K562 (cell line): ENCODE measurements around the gene RTL5. TPM values are rescaled to one million over a fixed set of nuclear protein-coding genes. Genes with fewer than 3 reads are reported as not detected.
A peak's percentile ranks its signal among the peaks of the same experiment; 100 is the strongest.

Experiments
- ATAC-seq: fragments of 200-7000 bp; cut with Tn5 transposase; 3 replicates; pipeline ENCODE4 v1.9.1; 2020; ENCODE audit warnings: moderate library complexity
- BruUV-seq: library from RNA; stranded (reverse); fragments of 400-500 nt; replicated peaks from 2 replicates; lab custom pipeline; 2021; lab: Mats Ljungman, UMichigan
- CTCF ChIA-PET: fragments of 300-600 bp; formaldehyde crosslinking; extraction: SDS; loops from one replicate; lab custom pipeline; 2021; ENCODE audit warnings: low intra/inter-chr PET ratio; lab: Yijun Ruan, JAX
- POLR2A ChIA-PET: fragments of 300-600, 350-650 bp; sonication (Branson Sonifier 250); formaldehyde crosslinking; extraction: SDS; loops from one replicate; lab custom pipeline; 2021; ENCODE audit warnings: antibody characterized with exemption, inconsistent platforms; lab: Yijun Ruan, JAX
- DNase-seq, 4 experiments: peaks; one replicate each; pipeline versions ENCODE4 v3.0.0 to v3.0.0-alpha.2; 2011 to 2018; ENCODE audit warnings: low spot score in 3 of 4, mixed read lengths in 3 of 4; ENCODE audit errors: extremely low read depth in 1 of 4
- FAIRE-seq: peaks from 2 replicates; lab custom pipeline; 2011; peaks lifted over from hg19 to GRCh38; lab: Jason Lieb, UNC
- H2AFZ ChIP-seq: 2 replicates; pipeline ENCODE4 v1.6.0; 2011; ENCODE audit warnings: low read depth, low read length, control low read depth, inconsistent platforms
- H3K27ac ChIP-seq: fragments of 200-600 bp; 3 replicates; pipeline ENCODE4 v1.8.0; 2011; ENCODE audit warnings: low read depth, mild to moderate bottlenecking, control low read depth, inconsistent platforms, low read length, moderate library complexity, mixed read lengths; ENCODE audit errors: extremely low read depth
- H3K27me3 ChIP-seq, 2 experiments: fragments of 300-600 bp in 1 of 2; 2 replicates in 1 of 2; 3 replicates in 1 of 2; pipeline versions ENCODE4 v1.6.0 to v1.8.0; 2011; ENCODE audit warnings: inconsistent platforms in 2 of 2, low read length in 2 of 2, mild to moderate bottlenecking in 1 of 2, mixed read lengths in 1 of 2, moderate library complexity in 1 of 2; ENCODE audit not compliant: control insufficient read depth in 2 of 2, insufficient read depth in 2 of 2
- H3K36me3 ChIP-seq: fragments of 300-600 bp; 3 replicates; pipeline ENCODE4 v1.8.0; 2011; ENCODE audit warnings: mild to moderate bottlenecking, low read length, inconsistent platforms; ENCODE audit not compliant: control insufficient read depth, insufficient read depth
- H3K4me1 ChIP-seq, 2 experiments: fragments of 200-600 bp in 1 of 2; replicated peaks in 1 of 2; 2 replicates in 1 of 2; 3 replicates in 1 of 2; pipeline versions ENCODE4 v1.5.1 to v1.8.0; 2011; ENCODE audit warnings: inconsistent platforms in 2 of 2, low read length in 2 of 2, mild to moderate bottlenecking in 1 of 2, mixed read lengths in 1 of 2, moderate library complexity in 1 of 2; ENCODE audit not compliant: control insufficient read depth in 2 of 2, insufficient read depth in 2 of 2
- H3K4me2 ChIP-seq: 2 replicates; pipeline ENCODE4 v1.6.1; 2011; ENCODE audit warnings: low read length, control low read depth, inconsistent platforms, mixed read lengths; ENCODE audit not compliant: insufficient read depth
- H3K4me3 ChIP-seq: fragments of 200-600 bp; sonication (generic), shearing (Covaris generic); 2 replicates; pipeline ENCODE4 v1.5.1; 2016; ENCODE audit warnings: control low read depth, inconsistent platforms
- H3K79me2 ChIP-seq: fragments of 200-600 bp; 3 replicates; pipeline ENCODE4 v1.8.0; 2011; ENCODE audit warnings: low read length, inconsistent platforms; ENCODE audit not compliant: control insufficient read depth, insufficient read depth
- H3K9ac ChIP-seq, 2 experiments: 2 replicates each; pipeline versions ENCODE4 v1.6.0 to v1.6.1; 2011; ENCODE audit warnings: low read depth in 2 of 2, low read length in 2 of 2, control low read depth in 1 of 2, inconsistent platforms in 1 of 2, mild to moderate bottlenecking in 1 of 2, mixed read lengths in 1 of 2; ENCODE audit not compliant: insufficient read depth in 1 of 2
- H3K9me1 ChIP-seq: one replicate; pipeline ENCODE4 v1.6.0; 2011; ENCODE audit warnings: inconsistent platforms, mild to moderate bottlenecking, low read length, moderate library complexity; ENCODE audit not compliant: control insufficient read depth, insufficient read depth
- H3K9me3 ChIP-seq: replicated peaks from 2 replicates; pipeline ENCODE4 v1.5.1; 2011; ENCODE audit warnings: low read depth, low read length, inconsistent platforms; ENCODE audit not compliant: control insufficient read depth, insufficient read depth
- H4K20me1 ChIP-seq: replicated peaks from 2 replicates; pipeline ENCODE4 v1.6.1; 2011; ENCODE audit warnings: low read length, inconsistent platforms, mixed read lengths; ENCODE audit not compliant: control insufficient read depth, insufficient read depth
- CCNT2 ChIP-seq: IDR thresholded peaks from 2 replicates; pipeline ENCODE4 v1.6.1; 2011; ENCODE audit warnings: borderline replicate concordance, low read depth, mild to moderate bottlenecking, moderate library complexity, mixed read lengths, low read length; ENCODE audit not compliant: insufficient read length; ENCODE audit errors: extremely low read depth
- CHCHD3 ChIP-seq: fragments of 250-450 bp; sonication (Bioruptor Pico); IDR thresholded peaks from 2 replicates; pipeline ENCODE4 v2.1.2; 2022; ENCODE audit warnings: mild to moderate bottlenecking
- CSDE1 ChIP-seq, 2 experiments: fragments of 450-650 bp; IDR thresholded peaks; 2 replicates each; pipeline ENCODE4 v1.6.1; 2016; ENCODE audit warnings: mild to moderate bottlenecking in 1 of 2
- ELF1 ChIP-seq: fragments of 200-800 bp; sonication (Bioruptor generic); IDR thresholded peaks from 2 replicates; pipeline ENCODE4 v1.6.1; 2016; ENCODE audit warnings: missing genetic modification characterization, missing compliant biosample characterization
- MYNN ChIP-seq, 2 experiments: sonication (generic); formaldehyde crosslinking in 1 of 2; IDR thresholded peaks; 2 replicates each; pipeline versions ENCODE4 v1.5.0 to v1.6.1; 2016 to 2020; ENCODE audit warnings: antibody characterized with exemption in 1 of 2, missing genetic modification reagents in 1 of 2
- NEUROD1 ChIP-seq: fragments of 150-350 bp; IDR thresholded peaks from 2 replicates; pipeline ENCODE4 v1.6.1; 2014; ENCODE audit warnings: borderline replicate concordance, low read length, low read depth; ENCODE audit not compliant: partially characterized antibody
- RBM15 ChIP-seq: fragments of 200-400 bp; formaldehyde crosslinking; IDR thresholded peaks from 2 replicates; pipeline ENCODE4 v1.6.1; 2018; ENCODE audit warnings: mild to moderate bottlenecking, low read length, moderate library complexity; ENCODE audit not compliant: insufficient read depth
- RFX1 ChIP-seq: fragments of 450-650 bp; IDR thresholded peaks from 2 replicates; pipeline ENCODE4 v1.6.1; 2016; ENCODE audit warnings: mild to moderate bottlenecking, moderate library complexity
- SFPQ ChIP-seq: fragments of 200-400 bp; formaldehyde crosslinking; IDR thresholded peaks from 2 replicates; pipeline ENCODE4 v1.6.1; 2017; ENCODE audit warnings: mild to moderate bottlenecking, low read depth, low read length, moderate library complexity
- SMAD2 ChIP-seq: fragments of 150-350 bp; IDR thresholded peaks from 2 replicates; pipeline ENCODE4 v1.6.1; 2014; ENCODE audit warnings: low read depth, mild to moderate bottlenecking, low read length
- SOX6 ChIP-seq: fragments of 450-650 bp; IDR thresholded peaks from 2 replicates; pipeline ENCODE4 v1.6.1; 2014; ENCODE audit warnings: mild to moderate bottlenecking
- SRF ChIP-seq, 2 experiments: fragments of 250-450, 450-650 bp in 1 of 2; sonication (Bioruptor Pico) in 1 of 2; sonication (generic) in 1 of 2; formaldehyde crosslinking; IDR thresholded peaks; 2 replicates each; pipeline versions ENCODE4 v1.5.0 to v1.5.1; 2020 to 2022; ENCODE audit warnings: mild to moderate bottlenecking in 1 of 2, missing genetic modification reagents in 1 of 2
- TRIM25 ChIP-seq: fragments of 450-650 bp; IDR thresholded peaks from 2 replicates; pipeline ENCODE4 v1.7.0; 2016; ENCODE audit warnings: borderline replicate concordance
- ZKSCAN3 ChIP-seq: fragments of 250-450 bp; sonication (Bioruptor Pico); IDR thresholded peaks from 2 replicates; pipeline ENCODE4 v1.4.0; 2020
- WGBS: fragments of 100-300 bp; shearing (Covaris generic); methylation state at CpG from one replicate; pipeline ENCODE4 v1.1.6; 2016; ENCODE audit warnings: low coverage, mixed read lengths; ENCODE audit not compliant: insufficient coverage; ENCODE audit errors: missing lambda C conversion rate; 5-methylcytosine and 5-hydroxymethylcytosine counted together
- in situ Hi-C: fragments of 300-500 bp; cut with MboI; formaldehyde crosslinking; loops from 4 replicates; pipeline ENCODE4 v1.15.0; 2018; ENCODE audit warnings: inconsistent platforms, mixed read lengths
- intact Hi-C: fragments of 100-400 bp; cut with micrococcal nuclease; formaldehyde crosslinking; loops from 2 replicates; pipeline ENCODE4 v1.14.2; 2022
- polyA plus RNA-seq, 8 experiments: library from polyadenylated mRNA; depleted of rRNA in 4 of 8; stranded (reverse) in 5 of 8; unstranded in 3 of 8; fragments of >200 nt; fragmentation: Nextera tagmentation in 2 of 8; fragmentation: Illumina TruSeq in 1 of 8; extraction: Ambion mirVana in 2 of 8; extraction: Trizol in 1 of 8; gene quantifications; 2 replicates each; pipeline versions ENCODE4 v1.2.1 to v1.2.3, GENCODE V29; 2011 to 2014; ENCODE audit warnings: inconsistent platforms in 1 of 8, missing spikeins in 1 of 8
- total RNA-seq, 7 experiments: library from RNA; depleted of rRNA in 6 of 7; stranded (reverse); fragments of >200 nt in 6 of 7; fragmentation: Illumina TruSeq in 2 of 7; extraction: Trizol in 2 of 7; gene quantifications; 2 replicates each; pipeline versions ENCODE4 v1.2.1 to v1.2.3, GENCODE V29; 2011 to 2021; ENCODE audit warnings: low replicate concordance in 1 of 7
- TF ChIP-seq, protein P1 (sequence below): sonication (generic); formaldehyde crosslinking; IDR thresholded peaks from 2 replicates; pipeline ENCODE4 v1.8.1; 2023; ENCODE audit warnings: mild to moderate bottlenecking, missing genetic modification reagents
- TF ChIP-seq, protein P2 (sequence below): fragments of 450-650 bp; conservative IDR thresholded peaks from 2 replicates; pipeline ENCODE4 v1.6.1; 2016; ENCODE audit warnings: missing genetic modification characterization, low read depth, mild to moderate bottlenecking, control low read depth, missing compliant biosample characterization

RTL5 gene
- total and polyA plus RNA-seq, 9 of the 15 experiments (the other 6 are each of a cell fraction or from before 2014, with no cell fraction given): 0.03 TPM; not detected in 8

DNA sequence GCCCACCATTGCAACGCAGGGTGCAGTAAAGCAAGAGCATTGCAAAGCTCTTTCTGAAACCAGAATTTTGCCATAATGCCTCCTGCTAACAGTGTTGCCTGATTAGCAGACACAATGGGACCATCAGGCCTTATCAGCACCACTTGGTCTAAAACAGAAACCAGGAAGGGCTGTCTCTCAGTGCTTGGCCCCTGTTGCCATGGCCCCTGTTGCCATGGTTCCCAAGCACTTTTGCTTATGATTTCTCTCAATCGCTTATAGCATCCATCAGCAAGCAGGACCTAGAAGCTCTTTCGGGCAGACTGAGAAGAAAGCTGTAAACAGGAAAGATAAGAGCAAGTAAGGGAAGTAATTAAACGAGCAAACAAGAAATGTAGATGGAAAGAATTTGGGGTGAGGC, 36.8 kb downstream of the RTL5 start:
- in situ Hi-C loops: no loop called here
- Histone ChIP-seq H3K4me2 (no peak overlapping the region), H3K27ac (no peak overlapping the region), H3K4me1 (no peaks in the 10 kb centered on the region), H3K9ac (no peak overlapping the region), H4K20me1 (no peaks in the 10 kb centered on the region; the same call in 1 of the 2 replicates), H3K36me3 (no peaks in the 10 kb centered on the region), H3K79me2 (no peaks in the 10 kb centered on the region), H2AFZ (no peak overlapping the region), H3K27me3 (peaks cover 0 to 6% of the 10 kb centered on the region in 2 experiments; a peak in 2 of 5 replicates), H3K9me3 (no peaks in the 10 kb centered on the region), H3K9me1 (no peaks in the 10 kb centered on the region), H3K4me3 (no peak overlapping the region)
- POLR2A ChIA-PET: no interaction called here
- CTCF ChIA-PET: no interaction called here
- DNase-seq: peak; percentile 24 to 44 (median 33)
- ATAC-seq: peak; percentile 76
- intact Hi-C loops: no loop called here
- no peak for FAIRE-seq
- 0% methylated on average over 3 of the region's 4 CpGs for WGBS
- no TSS peak for BruUV-seq
- TF ChIP-seq CCNT2 (no peak), SOX6 (peak; percentile 47; the same call in 1 of the 2 replicates), CSDE1 (IDR thresholded peaks at IDR 0.05) (peak in 1 of 2 experiments; percentile 91; a peak in 2 of 4 replicates), SMAD2 (no peak), CHCHD3 (CRISPR knock-in tag) (no peak), SFPQ (no peak), ELF1 (tag) (peak; percentile 60), NEUROD1 (peak; percentile 76), SRF (CRISPR knock-in tag; IDR thresholded peaks at IDR 0.05) (no peak), ZKSCAN3 (CRISPR knock-in tag) (no peak), MYNN (IDR thresholded peaks at IDR 0.05) (peak; percentile 100), MYNN (CRISPR knock-in tag; IDR thresholded peaks at IDR 0.05) (peak; percentile 89), TRIM25 (no peak), RFX1 (peak; percentile 95), RBM15 (no peak)
- TF ChIP-seq, protein P1, sequence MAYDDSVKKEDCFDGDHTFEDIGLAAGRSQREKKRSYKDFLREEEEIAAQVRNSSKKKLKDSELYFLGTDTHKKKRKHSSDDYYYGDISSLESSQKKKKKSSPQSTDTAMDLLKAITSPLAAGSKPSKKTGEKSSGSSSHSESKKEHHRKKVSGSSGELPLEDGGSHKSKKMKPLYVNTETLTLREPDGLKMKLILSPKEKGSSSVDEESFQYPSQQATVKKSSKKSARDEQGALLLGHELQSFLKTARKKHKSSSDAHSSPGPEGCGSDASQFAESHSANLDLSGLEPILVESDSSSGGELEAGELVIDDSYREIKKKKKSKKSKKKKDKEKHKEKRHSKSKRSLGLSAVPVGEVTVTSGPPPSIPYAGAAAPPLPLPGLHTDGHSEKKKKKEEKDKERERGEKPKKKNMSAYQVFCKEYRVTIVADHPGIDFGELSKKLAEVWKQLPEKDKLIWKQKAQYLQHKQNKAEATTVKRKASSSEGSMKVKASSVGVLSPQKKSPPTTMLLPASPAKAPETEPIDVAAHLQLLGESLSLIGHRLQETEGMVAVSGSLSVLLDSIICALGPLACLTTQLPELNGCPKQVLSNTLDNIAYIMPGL (CRISPR knock-in tag): no peak
- TF ChIP-seq, protein P2, sequence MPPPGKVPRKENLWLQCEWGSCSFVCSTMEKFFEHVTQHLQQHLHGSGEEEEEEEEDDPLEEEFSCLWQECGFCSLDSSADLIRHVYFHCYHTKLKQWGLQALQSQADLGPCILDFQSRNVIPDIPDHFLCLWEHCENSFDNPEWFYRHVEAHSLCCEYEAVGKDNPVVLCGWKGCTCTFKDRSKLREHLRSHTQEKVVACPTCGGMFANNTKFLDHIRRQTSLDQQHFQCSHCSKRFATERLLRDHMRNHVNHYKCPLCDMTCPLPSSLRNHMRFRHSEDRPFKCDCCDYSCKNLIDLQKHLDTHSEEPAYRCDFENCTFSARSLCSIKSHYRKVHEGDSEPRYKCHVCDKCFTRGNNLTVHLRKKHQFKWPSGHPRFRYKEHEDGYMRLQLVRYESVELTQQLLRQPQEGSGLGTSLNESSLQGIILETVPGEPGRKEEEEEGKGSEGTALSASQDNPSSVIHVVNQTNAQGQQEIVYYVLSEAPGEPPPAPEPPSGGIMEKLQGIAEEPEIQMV: no peak
